SK-N-SH (cell line): ENCODE data around the gene PRICKLE2. TPM values are rescaled to one million over a fixed set of nuclear protein-coding genes. Genes with fewer than 3 reads are reported as not detected.
A peak's percentile ranks its signal among the peaks of the same experiment; 100 is the strongest.

Source experiments
- CTCF ChIA-PET: fragments of 300-600, 350-600 bp; formaldehyde crosslinking; extraction: SDS; loops from one replicate; lab custom pipeline; 2021; lab: Yijun Ruan, JAX
- POLR2A ChIA-PET: fragments of 350-600 bp; sonication (Branson Sonifier 250); formaldehyde crosslinking; extraction: SDS; loops from one replicate; lab custom pipeline; 2020; ENCODE audit warnings: antibody characterized with exemption, inconsistent platforms; lab: Yijun Ruan, JAX
- DNase-seq: peaks from one replicate; pipeline ENCODE4 v3.0.0; 2012
- H2AFZ ChIP-seq: fragments of 200-600 bp; sonication (generic); 2 replicates; pipeline ENCODE4 v1.8.1; 2016; ENCODE audit warnings: antibody characterized with exemption, mild to moderate bottlenecking, low read depth
- H3F3A ChIP-seq: fragments of 200-600 bp; sonication (generic); replicated peaks from 2 replicates; pipeline ENCODE3; 2016; ENCODE audit warnings: antibody characterized with exemption, mild to moderate bottlenecking; ENCODE audit not compliant: insufficient read depth
- H3K27ac ChIP-seq, 2 experiments: fragments of 200-500 bp in 1 of 2; fragments of 200-600 bp in 1 of 2; sonication (Bioruptor generic) in 1 of 2; sonication (generic), shearing (Covaris generic) in 1 of 2; 2 replicates each; pipeline versions ENCODE4 v1.5.1 to v1.6.1; 2014 to 2016; ENCODE audit warnings: low read depth in 2 of 2, inconsistent platforms in 1 of 2, low read length in 1 of 2, mild to moderate bottlenecking in 1 of 2, mixed read lengths in 1 of 2
- H3K27me3 ChIP-seq: fragments of 200-600 bp; sonication (generic), shearing (Covaris generic); 2 replicates; pipeline ENCODE4 v1.6.1; 2016; ENCODE audit warnings: mixed run types; ENCODE audit not compliant: insufficient read depth
- H3K36me3 ChIP-seq, 2 experiments: fragments of 200-500 bp in 1 of 2; fragments of 200-600 bp in 1 of 2; sonication (Bioruptor generic) in 1 of 2; sonication (generic) in 1 of 2; replicated peaks in 1 of 2; 2 replicates each; pipeline versions ENCODE3 to v1.5.1; 2014 to 2016; ENCODE audit warnings: low read length in 1 of 2, mild to moderate bottlenecking in 1 of 2; ENCODE audit not compliant: insufficient read depth in 2 of 2, control insufficient read depth in 1 of 2
- H3K4me1 ChIP-seq, 2 experiments: fragments of 200-500 bp in 1 of 2; fragments of 200-600 bp in 1 of 2; sonication (Bioruptor generic) in 1 of 2; sonication (generic), shearing (Covaris generic) in 1 of 2; 2 replicates each; pipeline versions ENCODE4 v1.5.1 to v1.6.1; 2014 to 2016; ENCODE audit warnings: low read depth in 1 of 2, low read length in 1 of 2, mixed run types in 1 of 2; ENCODE audit not compliant: insufficient read depth in 2 of 2, control insufficient read depth in 1 of 2
- H3K4me2 ChIP-seq: fragments of 200-600 bp; sonication (generic), shearing (Covaris generic); 2 replicates; pipeline ENCODE4 v1.6.1; 2017; ENCODE audit warnings: mixed run types
- H3K4me3 ChIP-seq, 2 experiments: fragments of 200-500 bp in 1 of 2; fragments of 200-600 bp in 1 of 2; sonication (Bioruptor generic) in 1 of 2; sonication (generic), shearing (Covaris generic) in 1 of 2; 2 replicates each; pipeline versions ENCODE4 v1.5.1 to v1.8.1; 2014 to 2016; ENCODE audit warnings: low read depth in 2 of 2, inconsistent platforms in 1 of 2, low read length in 1 of 2, mild to moderate bottlenecking in 1 of 2, mixed read lengths in 1 of 2, moderate library complexity in 1 of 2
- H3K79me2 ChIP-seq: fragments of 200-600 bp; sonication (generic); 2 replicates; pipeline ENCODE4 v1.8.1; 2017; ENCODE audit warnings: mild to moderate bottlenecking; ENCODE audit not compliant: insufficient read depth
- H3K9ac ChIP-seq: fragments of 200-600 bp; sonication (generic); 2 replicates; pipeline ENCODE4 v1.6.1; 2017; ENCODE audit warnings: mixed run types
- H3K9me2 ChIP-seq: fragments of 200-600 bp; sonication (generic); 2 replicates; pipeline ENCODE4 v1.6.1; 2017; ENCODE audit warnings: mixed run types
- H3K9me3 ChIP-seq: fragments of 200-600 bp; sonication (generic); 2 replicates; pipeline ENCODE4 v1.6.1; 2017; ENCODE audit warnings: mixed run types, mild to moderate bottlenecking, moderate library complexity
- H4K20me1 ChIP-seq: fragments of 200-600 bp; sonication (generic); 2 replicates; pipeline ENCODE4 v1.6.1; 2017; ENCODE audit warnings: mild to moderate bottlenecking, mixed run types; ENCODE audit not compliant: insufficient read depth
- ELF1 ChIP-seq: IDR thresholded peaks from 2 replicates; pipeline ENCODE4 v1.4.0; 2012
- EP300 ChIP-seq, 2 experiments: IDR thresholded peaks; 2 replicates each; pipeline versions ENCODE4 v1.4.0 to v1.6.1; 2012; ENCODE audit warnings: borderline replicate concordance in 1 of 2, low read depth in 1 of 2, low read length in 1 of 2
- EZH2phosphoT487 ChIP-seq: fragments of 200-600 bp; sonication (generic); IDR thresholded peaks from 2 replicates; pipeline ENCODE4 v1.6.1; 2017; ENCODE audit warnings: low read depth, mixed run types, mild to moderate bottlenecking, antibody characterized with exemption, moderate library complexity, borderline replicate concordance
- FOSL2 ChIP-seq: IDR thresholded peaks from 2 replicates; pipeline ENCODE4 v1.4.0; 2012; ENCODE audit warnings: low read depth, mild to moderate bottlenecking, moderate library complexity, borderline replicate concordance
- GABPA ChIP-seq: IDR thresholded peaks from 2 replicates; pipeline ENCODE4 v1.4.0; 2012; ENCODE audit warnings: low read depth, mild to moderate bottlenecking
- IRF3 ChIP-seq: fragments of 150-350 bp; IDR thresholded peaks from 2 replicates; pipeline ENCODE4 v1.6.1; 2016; ENCODE audit warnings: mild to moderate bottlenecking, low read depth, low read length
- MXI1 ChIP-seq: IDR thresholded peaks from 2 replicates; pipeline ENCODE4 v1.6.1; 2012; ENCODE audit warnings: mild to moderate bottlenecking, low read depth, low read length, improper control_type of control experiment
- RAD21 ChIP-seq: IDR thresholded peaks from 2 replicates; pipeline ENCODE4 v1.6.1; 2012; ENCODE audit warnings: mild to moderate bottlenecking, low read length
- RXRA ChIP-seq: IDR thresholded peaks from 2 replicates; pipeline ENCODE4 v1.4.0; 2012; ENCODE audit warnings: low read depth, mild to moderate bottlenecking, borderline replicate concordance
- SIN3A ChIP-seq: IDR thresholded peaks from 2 replicates; pipeline ENCODE4 v1.6.1; 2012; ENCODE audit warnings: low read depth, mild to moderate bottlenecking, low read length, moderate library complexity, borderline replicate concordance
- TAF1 ChIP-seq: IDR thresholded peaks from 2 replicates; pipeline ENCODE4 v1.6.1; 2012; ENCODE audit warnings: low read depth, mild to moderate bottlenecking, low read length, moderate library complexity, borderline replicate concordance
- USF1 ChIP-seq: IDR thresholded peaks from 2 replicates; pipeline ENCODE4 v1.4.0; 2012; ENCODE audit warnings: low read depth, borderline replicate concordance
- USF2 ChIP-seq: fragments of 150-350 bp; IDR thresholded peaks from 2 replicates; pipeline ENCODE4 v1.6.1; 2017; ENCODE audit warnings: antibody characterized with exemption, low read length, low read depth, borderline replicate concordance
- YY1 ChIP-seq: IDR thresholded peaks from 2 replicates; pipeline ENCODE4 v1.4.0; 2012; ENCODE audit warnings: low read depth, mild to moderate bottlenecking
- WGBS: methylation state at CpG from one replicate; pipeline ENCODE4 v1.1.6; 2017; ENCODE audit warnings: low lambda C conversion rate; 5-methylcytosine and 5-hydroxymethylcytosine counted together
- polyA plus RNA-seq, 3 experiments: library from polyadenylated mRNA; depleted of rRNA; stranded (reverse); fragments of >200 nt; gene quantifications; 2 replicates each; pipeline ENCODE4 v1.2.3, GENCODE V29; 2012
- TF ChIP-seq, protein P1 (sequence below): fragments of 200-600 bp; sonication (generic); IDR thresholded peaks from 2 replicates; pipeline ENCODE4 v1.6.1; 2017; ENCODE audit warnings: antibody characterized with exemption, mild to moderate bottlenecking, moderate library complexity
- TF ChIP-seq, protein P2 (sequence below): IDR thresholded peaks from 2 replicates; pipeline ENCODE4; 2012

Gene PRICKLE2
- polyA plus RNA-seq, 1 of the 3 experiments (the other 2 are of a cell fraction) = 0.67 TPM

DNA sequence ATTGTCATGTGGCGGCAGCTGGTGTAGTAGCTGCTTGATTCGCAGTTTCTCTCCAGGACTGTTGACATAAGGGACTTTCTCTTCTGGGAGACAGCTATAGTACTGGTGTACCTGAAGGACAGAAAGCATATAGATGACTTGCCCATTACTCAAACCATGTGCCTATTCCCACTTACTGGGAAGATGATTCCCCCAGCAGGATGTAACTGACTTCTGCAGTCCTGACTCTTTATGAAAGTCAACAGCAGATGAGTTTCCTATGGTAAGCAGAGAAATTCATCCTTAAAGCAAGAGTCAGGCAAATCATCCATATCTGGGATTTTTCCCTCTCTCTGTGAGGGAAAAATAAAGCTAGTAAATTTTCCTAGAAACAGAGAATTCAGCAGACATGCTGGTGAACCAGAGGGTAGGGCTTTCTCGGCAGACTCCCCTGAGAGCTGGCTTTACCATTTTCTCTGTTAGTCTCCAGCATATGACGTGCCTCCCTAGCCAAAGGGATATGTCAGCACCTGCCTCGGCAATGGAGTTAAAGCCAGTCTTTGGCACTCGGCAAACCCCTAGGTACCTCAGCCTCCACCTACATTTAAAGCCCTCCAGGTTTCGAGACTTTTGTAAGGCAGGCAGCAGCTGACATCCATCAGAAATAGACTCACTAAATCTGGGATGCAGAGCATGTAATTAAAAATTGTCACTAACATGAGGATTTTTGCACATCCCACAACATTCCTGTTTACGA is 62.1 kb downstream of the PRICKLE2 start:
- ChIA-PET POLR2A (no interaction called here), CTCF (interaction anchor here (0.6 to 2.7 kb wide), 7 partner anchors 18 to 322 kb away, joined by 3 to 9 read pairs (median 4); no protein-coding TSS in a partner anchor)
- Histone ChIP-seq H3K9me2 (no peaks in the 10 kb centered on the region), H3K27me3 (no peaks in the 10 kb centered on the region), H4K20me1 (no peaks in the 10 kb centered on the region), H3K27ac (peak overlapping the region in 1 of 2 experiments; percentile 60; a peak in 2 of 4 replicates), H3K79me2 (no peaks in the 10 kb centered on the region), H3F3A (no peaks in the 10 kb centered on the region), H3K9me3 (no peaks in the 10 kb centered on the region), H3K36me3 (no peaks in the 10 kb centered on the region), H3K4me2 (no peak overlapping the region; the same call in 1 of the 2 replicates), H3K9ac (peak overlapping the region; percentile 35; the same call in 1 of the 2 replicates), H3K4me3 (no peak overlapping the region), H3K4me1 (peaks cover 0 to 10% of the 10 kb centered on the region in 2 experiments; a peak in 2 of 4 replicates), H2AFZ (no peak overlapping the region)
- WGBS = 91% methylated on average over 5 of the region's 8 CpGs
- DNase-seq = no peak
- no peak for TF ChIP-seq YY1
- TF ChIP-seq USF2 = no peak
- no peak for TF ChIP-seq EZH2phosphoT487
- TF ChIP-seq EP300 (IDR thresholded peaks at IDR 0.05; ENCODE audit: borderline replicate concordance in 1 of 2, low read depth in 1 of 2, low read length in 1 of 2) = no peak
- no peak for TF ChIP-seq FOSL2
- no peak for TF ChIP-seq ELF1
- TF ChIP-seq TAF1 = no peak
- TF ChIP-seq, protein P1, sequence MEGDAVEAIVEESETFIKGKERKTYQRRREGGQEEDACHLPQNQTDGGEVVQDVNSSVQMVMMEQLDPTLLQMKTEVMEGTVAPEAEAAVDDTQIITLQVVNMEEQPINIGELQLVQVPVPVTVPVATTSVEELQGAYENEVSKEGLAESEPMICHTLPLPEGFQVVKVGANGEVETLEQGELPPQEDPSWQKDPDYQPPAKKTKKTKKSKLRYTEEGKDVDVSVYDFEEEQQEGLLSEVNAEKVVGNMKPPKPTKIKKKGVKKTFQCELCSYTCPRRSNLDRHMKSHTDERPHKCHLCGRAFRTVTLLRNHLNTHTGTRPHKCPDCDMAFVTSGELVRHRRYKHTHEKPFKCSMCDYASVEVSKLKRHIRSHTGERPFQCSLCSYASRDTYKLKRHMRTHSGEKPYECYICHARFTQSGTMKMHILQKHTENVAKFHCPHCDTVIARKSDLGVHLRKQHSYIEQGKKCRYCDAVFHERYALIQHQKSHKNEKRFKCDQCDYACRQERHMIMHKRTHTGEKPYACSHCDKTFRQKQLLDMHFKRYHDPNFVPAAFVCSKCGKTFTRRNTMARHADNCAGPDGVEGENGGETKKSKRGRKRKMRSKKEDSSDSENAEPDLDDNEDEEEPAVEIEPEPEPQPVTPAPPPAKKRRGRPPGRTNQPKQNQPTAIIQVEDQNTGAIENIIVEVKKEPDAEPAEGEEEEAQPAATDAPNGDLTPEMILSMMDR = no peak
- no peak for TF ChIP-seq IRF3
- TF ChIP-seq, protein P2, sequence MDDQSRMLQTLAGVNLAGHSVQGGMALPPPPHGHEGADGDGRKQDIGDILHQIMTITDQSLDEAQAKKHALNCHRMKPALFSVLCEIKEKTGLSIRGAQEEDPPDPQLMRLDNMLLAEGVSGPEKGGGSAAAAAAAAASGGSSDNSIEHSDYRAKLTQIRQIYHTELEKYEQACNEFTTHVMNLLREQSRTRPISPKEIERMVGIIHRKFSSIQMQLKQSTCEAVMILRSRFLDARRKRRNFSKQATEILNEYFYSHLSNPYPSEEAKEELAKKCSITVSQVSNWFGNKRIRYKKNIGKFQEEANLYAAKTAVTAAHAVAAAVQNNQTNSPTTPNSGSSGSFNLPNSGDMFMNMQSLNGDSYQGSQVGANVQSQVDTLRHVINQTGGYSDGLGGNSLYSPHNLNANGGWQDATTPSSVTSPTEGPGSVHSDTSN = no peak
- no peak for TF ChIP-seq GABPA
- TF ChIP-seq RAD21 = no peak
- no peak for TF ChIP-seq SIN3A
- no peak for TF ChIP-seq RXRA
- TF ChIP-seq USF1 = no peak
- no peak for TF ChIP-seq MXI1
